ENCODE measurements around the gene ZNF532.

DNA sequence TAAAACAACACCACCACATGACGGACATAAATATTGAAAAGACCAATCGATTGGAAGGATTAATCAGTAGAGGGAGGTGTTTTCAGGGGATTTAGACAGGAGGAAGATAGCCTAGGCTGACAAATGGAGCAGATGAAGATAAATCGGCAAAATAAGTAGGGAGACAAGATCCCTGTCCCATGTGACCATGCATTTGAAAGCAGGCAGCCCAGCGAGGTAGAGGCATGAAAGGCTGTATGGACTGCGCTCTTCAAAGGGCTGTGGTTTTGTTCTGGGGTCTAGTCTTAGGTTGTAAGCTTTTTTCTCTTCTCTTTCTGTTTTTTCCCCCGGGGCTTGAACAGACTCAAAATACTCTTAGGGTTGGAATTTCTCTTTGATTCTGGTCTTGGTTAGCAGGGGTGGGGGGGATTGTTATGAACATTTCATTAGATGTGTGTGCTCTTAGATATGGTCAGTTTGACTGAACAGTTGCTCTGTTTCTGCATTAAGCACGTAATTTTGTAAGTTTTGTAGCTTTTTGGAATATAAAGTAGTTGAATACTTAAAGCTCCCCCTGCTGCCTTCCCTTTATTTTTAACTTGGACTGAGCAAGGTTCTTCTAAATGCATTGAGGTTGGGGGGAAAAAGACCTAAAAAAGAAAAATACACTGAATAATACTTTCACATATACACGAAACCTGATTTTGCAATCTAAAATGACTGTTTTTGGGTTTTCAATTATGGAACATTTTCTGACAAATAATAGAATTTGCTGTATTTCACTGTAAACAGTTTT lies 32.2 kb downstream of the ZNF532 start:
- TF ChIP-seq, protein P1, sequence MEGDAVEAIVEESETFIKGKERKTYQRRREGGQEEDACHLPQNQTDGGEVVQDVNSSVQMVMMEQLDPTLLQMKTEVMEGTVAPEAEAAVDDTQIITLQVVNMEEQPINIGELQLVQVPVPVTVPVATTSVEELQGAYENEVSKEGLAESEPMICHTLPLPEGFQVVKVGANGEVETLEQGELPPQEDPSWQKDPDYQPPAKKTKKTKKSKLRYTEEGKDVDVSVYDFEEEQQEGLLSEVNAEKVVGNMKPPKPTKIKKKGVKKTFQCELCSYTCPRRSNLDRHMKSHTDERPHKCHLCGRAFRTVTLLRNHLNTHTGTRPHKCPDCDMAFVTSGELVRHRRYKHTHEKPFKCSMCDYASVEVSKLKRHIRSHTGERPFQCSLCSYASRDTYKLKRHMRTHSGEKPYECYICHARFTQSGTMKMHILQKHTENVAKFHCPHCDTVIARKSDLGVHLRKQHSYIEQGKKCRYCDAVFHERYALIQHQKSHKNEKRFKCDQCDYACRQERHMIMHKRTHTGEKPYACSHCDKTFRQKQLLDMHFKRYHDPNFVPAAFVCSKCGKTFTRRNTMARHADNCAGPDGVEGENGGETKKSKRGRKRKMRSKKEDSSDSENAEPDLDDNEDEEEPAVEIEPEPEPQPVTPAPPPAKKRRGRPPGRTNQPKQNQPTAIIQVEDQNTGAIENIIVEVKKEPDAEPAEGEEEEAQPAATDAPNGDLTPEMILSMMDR (IDR thresholded peaks at IDR 0.05) = no peak
- TF ChIP-seq POLR2A (IDR thresholded peaks at IDR 0.05) = no peak

Measured in Peyer's patch (tissue), 4 donors.